SK-N-SH (cell line): ENCODE results near the gene OLFM1.

Experiments used
- CTCF ChIP-seq: fragments of 200-600 bp; sonication (generic); IDR thresholded peaks from 2 replicates; pipeline ENCODE4 v1.6.1; 2017; ENCODE audit warnings: antibody characterized with exemption, mild to moderate bottlenecking, moderate library complexity
- EP300 ChIP-seq, 2 experiments: IDR thresholded peaks; 2 replicates each; pipeline versions ENCODE4 v1.4.0 to v1.6.1; 2012; ENCODE audit warnings: borderline replicate concordance in 1 of 2, low read depth in 1 of 2, low read length in 1 of 2
- EZH2phosphoT487 ChIP-seq: fragments of 200-600 bp; sonication (generic); IDR thresholded peaks from 2 replicates; pipeline ENCODE4 v1.6.1; 2017; ENCODE audit warnings: low read depth, mixed run types, mild to moderate bottlenecking, antibody characterized with exemption, moderate library complexity, borderline replicate concordance
- JUND ChIP-seq: IDR thresholded peaks from 2 replicates; pipeline ENCODE4 v1.4.0; 2012
- RAD21 ChIP-seq: IDR thresholded peaks from 2 replicates; pipeline ENCODE4 v1.6.1; 2012; ENCODE audit warnings: mild to moderate bottlenecking, low read length
- TAF1 ChIP-seq: IDR thresholded peaks from 2 replicates; pipeline ENCODE4 v1.6.1; 2012; ENCODE audit warnings: low read depth, mild to moderate bottlenecking, low read length, moderate library complexity, borderline replicate concordance

DNA sequence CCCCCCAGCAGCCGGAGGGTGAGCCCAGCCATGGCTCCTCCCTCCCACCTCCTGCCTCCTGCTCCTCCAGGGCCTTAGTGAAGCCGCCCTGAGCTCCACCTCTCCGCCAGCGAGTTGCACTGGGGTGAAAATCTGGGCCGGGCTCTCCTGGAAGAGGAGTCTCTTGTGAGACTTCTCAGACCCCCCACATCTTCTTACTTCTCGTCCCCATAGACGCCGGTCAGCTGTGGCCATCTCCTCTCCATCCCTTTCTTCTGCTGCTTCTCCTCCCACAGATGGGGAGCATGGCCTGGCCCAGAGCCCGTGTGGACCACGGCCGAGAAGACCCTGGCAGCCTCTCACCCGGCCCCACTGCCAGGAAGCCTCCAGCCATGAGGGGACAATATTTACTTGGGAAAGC is 17.3 kb downstream of the OLFM1 start:
- no peak for TF ChIP-seq JUND
- no peak for TF ChIP-seq CTCF
- TF ChIP-seq RAD21 = no peak
- no peak for TF ChIP-seq EZH2phosphoT487
- TF ChIP-seq EP300 (IDR thresholded peaks at IDR 0.05; ENCODE audit: borderline replicate concordance in 1 of 2, low read depth in 1 of 2, low read length in 1 of 2) = no peak
- no peak for TF ChIP-seq TAF1
